A549 (cell line): ENCODE measurements around the gene PI4KA. TPM values are rescaled to one million over a fixed set of nuclear protein-coding genes. Genes with fewer than 3 reads are reported as not detected.

Source experiments
- ATAC-seq, 2 experiments: fragments of 200-7000 bp in 1 of 2; fragments of >200 bp in 1 of 2; cut with Nextera tagmentation in 1 of 2; cut with Tn5 transposase in 1 of 2; 3 replicates each; pipeline versions ENCODE4 v1.8.0 to v1.9.1; 2018 to 2020; ENCODE audit warnings: mild to moderate bottlenecking in 1 of 2, moderate library complexity in 1 of 2
- CTCF ChIA-PET: fragments of 300-600 bp; sonication (Branson Sonifier 250); formaldehyde crosslinking; extraction: SDS; loops from one replicate; lab custom pipeline; 2021; ENCODE audit warnings: antibody characterized with exemption, inconsistent platforms; lab: Yijun Ruan, JAX
- POLR2A ChIA-PET: fragments of 350-600 bp; formaldehyde crosslinking; extraction: SDS; loops from one replicate; lab custom pipeline; 2021; ENCODE audit warnings: antibody characterized with exemption, inconsistent platforms; lab: Yijun Ruan, JAX
- DNase-seq, 2 experiments: peaks; one replicate each; pipeline versions ENCODE4 v3.0.0 to v3.0.0-alpha.2; 2011 to 2016; ENCODE audit warnings: low read depth in 1 of 2, low spot score in 1 of 2
- FAIRE-seq: peaks from 2 replicates; lab custom pipeline; 2011; peaks lifted over from hg19 to GRCh38; lab: Jason Lieb, UNC
- H3K27ac ChIP-seq, 2 experiments: fragments of >200 bp; sonication (Bioruptor Twin); formaldehyde crosslinking; 3 replicates each; pipeline ENCODE4 v1.5.1; 2016 to 2017
- H3K4me1 ChIP-seq: fragments of >200 bp; sonication (Bioruptor Twin); formaldehyde crosslinking; 3 replicates; pipeline ENCODE4 v1.6.1; 2016
- H3K4me2 ChIP-seq: fragments of >200 bp; sonication (Bioruptor Twin); formaldehyde crosslinking; 3 replicates; pipeline ENCODE4 v1.6.1; 2016
- H3K4me3 ChIP-seq: fragments of >200 bp; sonication (Bioruptor Twin); formaldehyde crosslinking; 3 replicates; pipeline ENCODE4 v1.5.1; 2016
- H3K9me3 ChIP-seq: fragments of >200 bp; sonication (Bioruptor Twin); formaldehyde crosslinking; 3 replicates; pipeline ENCODE4 v1.6.1; 2016
- BHLHE40 ChIP-seq: IDR thresholded peaks from 2 replicates; pipeline ENCODE4 v1.6.1; 2012; ENCODE audit warnings: low read depth, low read length, inconsistent platforms
- EP300 ChIP-seq, 2 experiments: fragments of >200 bp; sonication (Bioruptor Twin); formaldehyde crosslinking; IDR thresholded peaks; 2 replicates in 1 of 2; 3 replicates in 1 of 2; pipeline ENCODE4 v1.6.1; 2016 to 2017
- FOSB ChIP-seq: fragments of 250-450 bp; sonication (Bioruptor Pico); IDR thresholded peaks from 2 replicates; pipeline ENCODE4 v1.5.0; 2020; ENCODE audit warnings: mild to moderate bottlenecking, moderate library complexity
- FOXS1 ChIP-seq: fragments of 250-450 bp; sonication (Bioruptor Pico); IDR thresholded peaks from 2 replicates; pipeline ENCODE4 v1.5.0; 2020; ENCODE audit warnings: mild to moderate bottlenecking, moderate library complexity
- KDM1A ChIP-seq: fragments of 200-600 bp; sonication (generic); IDR thresholded peaks from 2 replicates; pipeline ENCODE4 v1.6.1; 2016; ENCODE audit warnings: low read depth, mild to moderate bottlenecking
- MYC ChIP-seq: IDR thresholded peaks from 2 replicates; pipeline ENCODE4 v1.6.1; 2012; ENCODE audit warnings: mild to moderate bottlenecking, inconsistent platforms, low read length, improper control_type of control experiment, borderline replicate concordance
- NR3C1 ChIP-seq: fragments of >200 bp; sonication (Bioruptor Twin); formaldehyde crosslinking; IDR thresholded peaks from 3 replicates; pipeline ENCODE4 v1.6.1; 2017
- RCOR1 ChIP-seq: fragments of 150-350 bp; IDR thresholded peaks from 2 replicates; pipeline ENCODE4 v1.6.1; 2014; ENCODE audit warnings: antibody characterized with exemption, low read length, low read depth
- WGBS: methylation state at CpG from one replicate; pipeline ENCODE4 v1.1.6; 2017; ENCODE audit errors: missing lambda C conversion rate; 5-methylcytosine and 5-hydroxymethylcytosine counted together
- polyA plus RNA-seq, 4 experiments: library from polyadenylated mRNA; depleted of rRNA in 3 of 4; stranded (reverse); fragments of >200 nt; fragmentation: RNase III in 1 of 4; extraction: RNeasy Plus Mini Kit Qiagen cat#74134 plus additional on column Dnase treatment in 1 of 4; gene quantifications; 2 replicates in 3 of 4; 3 replicates in 1 of 4; pipeline ENCODE4 v1.2.3, GENCODE V29; 2011 to 2017
- TF ChIP-seq, protein P1 (sequence below): fragments of >200 bp; sonication (Bioruptor Twin); formaldehyde crosslinking; IDR thresholded peaks from 3 replicates; pipeline ENCODE4 v1.6.1; 2016
- TF ChIP-seq, protein P2 (sequence below): IDR thresholded peaks from 2 replicates; pipeline ENCODE4 v1.6.1; 2012
- TF ChIP-seq, protein P3 (sequence below): fragments of 200-600 bp; sonication (generic); IDR thresholded peaks from 2 replicates; pipeline ENCODE4 v1.6.1; 2016; ENCODE audit warnings: antibody characterized with exemption, mild to moderate bottlenecking, moderate library complexity
- TF ChIP-seq, protein P4 (sequence below): fragments of 150-350 bp; IDR thresholded peaks from 2 replicates; pipeline ENCODE4 v1.6.1; 2014; ENCODE audit warnings: low read depth, mild to moderate bottlenecking, low read length

Gene PI4KA
- polyA plus RNA-seq, 2 of the 4 experiments (the other 2 are of a cell fraction): 14.4 to 21.3 TPM

DNA sequence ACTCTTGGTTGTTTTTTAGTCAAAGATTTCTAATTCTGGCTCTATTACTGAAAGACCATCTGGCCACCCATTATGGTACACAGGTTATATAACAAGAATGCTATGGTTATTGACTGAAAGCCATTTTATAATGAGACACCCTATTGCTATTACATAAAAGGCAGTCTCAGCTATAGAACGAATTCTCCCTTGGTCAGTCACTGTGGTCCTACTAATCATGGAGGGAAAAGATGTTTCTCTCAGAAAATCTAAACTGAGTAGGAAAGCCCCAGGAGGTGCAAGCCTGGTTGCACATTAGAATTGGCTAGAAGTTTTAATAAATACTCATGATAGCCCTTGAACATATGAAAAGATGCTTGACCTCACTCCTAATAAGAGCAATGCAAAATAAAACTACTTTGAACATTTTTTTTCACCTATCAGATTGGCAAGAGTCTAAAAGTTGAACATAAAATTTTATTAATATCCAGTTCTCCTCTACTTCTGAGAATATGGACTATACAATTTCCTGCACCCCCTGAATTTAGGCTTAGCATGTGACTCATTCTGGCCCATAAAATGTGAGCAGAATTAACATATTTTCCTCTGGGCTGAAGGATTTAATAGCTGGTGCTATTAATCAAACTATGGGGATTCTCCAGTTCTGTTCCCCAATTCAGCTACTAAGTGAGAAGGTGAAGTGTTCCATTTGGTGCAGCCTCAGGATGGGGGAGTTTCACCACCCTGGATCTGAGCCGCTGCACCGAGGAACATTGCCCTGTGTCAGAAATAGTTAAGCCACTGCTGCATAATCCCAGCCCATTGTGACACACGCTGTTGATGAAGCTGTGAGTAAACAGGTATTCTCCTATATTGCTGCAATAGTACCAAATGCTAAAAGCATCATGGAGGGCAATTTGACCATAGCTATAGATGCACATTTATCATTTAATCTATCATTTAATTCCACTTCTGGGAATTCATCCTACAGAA, 47.1 kb upstream of the PI4KA start:
- FAIRE-seq (no peak), DNase-seq (no peak), ATAC-seq (no peak)
- TF ChIP-seq EP300 (IDR thresholded peaks at IDR 0.05) (no peak), RCOR1 (no peak), KDM1A (no peak), MYC (no peak)
- TF ChIP-seq, protein P1, sequence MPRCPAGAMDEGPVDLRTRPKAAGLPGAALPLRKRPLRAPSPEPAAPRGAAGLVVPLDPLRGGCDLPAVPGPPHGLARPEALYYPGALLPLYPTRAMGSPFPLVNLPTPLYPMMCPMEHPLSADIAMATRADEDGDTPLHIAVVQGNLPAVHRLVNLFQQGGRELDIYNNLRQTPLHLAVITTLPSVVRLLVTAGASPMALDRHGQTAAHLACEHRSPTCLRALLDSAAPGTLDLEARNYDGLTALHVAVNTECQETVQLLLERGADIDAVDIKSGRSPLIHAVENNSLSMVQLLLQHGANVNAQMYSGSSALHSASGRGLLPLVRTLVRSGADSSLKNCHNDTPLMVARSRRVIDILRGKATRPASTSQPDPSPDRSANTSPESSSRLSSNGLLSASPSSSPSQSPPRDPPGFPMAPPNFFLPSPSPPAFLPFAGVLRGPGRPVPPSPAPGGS: no peak
- Histone ChIP-seq H3K9me3 (no peaks in the 10 kb centered on the region), H3K27ac (peak overlapping the region in 1 of 2 experiments; percentile 66; a peak in 2 of 6 replicates), H3K4me3 (no peak overlapping the region), H3K4me2 (peak overlapping the region; percentile 35; the same call in 1 of the 3 replicates), H3K4me1 (peaks cover 23% of the 10 kb centered on the region)
- WGBS: 52% methylated on average over 3 of the region's 4 CpGs
- ChIA-PET CTCF (interaction anchor here (0.7 to 5.0 kb wide), 6 partner anchors 10 to 56 kb away, joined by 3 to 31 read pairs (median 7); partner anchors contain the start of gene CRKL), POLR2A (no interaction called here)

DNA sequence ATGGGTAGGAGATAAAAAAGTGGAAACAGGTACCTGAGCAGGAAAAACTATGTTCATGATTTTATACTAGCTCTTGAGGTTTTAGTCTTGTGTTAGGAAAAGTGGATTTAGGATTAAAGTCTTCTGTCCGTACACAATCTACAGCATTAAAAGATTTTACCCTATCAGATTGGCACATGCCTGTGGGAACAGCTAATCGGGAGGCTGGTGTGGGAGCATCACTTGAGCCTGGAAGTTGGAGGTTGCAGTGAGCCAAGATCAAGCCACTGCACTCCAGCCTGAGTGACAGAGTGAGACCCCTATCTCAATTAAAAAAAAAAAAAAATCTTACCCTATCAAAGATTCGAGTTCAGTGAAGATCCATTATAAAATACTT, 46.4 kb upstream of the PI4KA start:
- POLR2A ChIA-PET: no interaction called here
- peak overlapping the region; percentile 51 to 66; a peak in 5 of 6 replicates for H3K27ac ChIP-seq
- TF ChIP-seq, protein P2, sequence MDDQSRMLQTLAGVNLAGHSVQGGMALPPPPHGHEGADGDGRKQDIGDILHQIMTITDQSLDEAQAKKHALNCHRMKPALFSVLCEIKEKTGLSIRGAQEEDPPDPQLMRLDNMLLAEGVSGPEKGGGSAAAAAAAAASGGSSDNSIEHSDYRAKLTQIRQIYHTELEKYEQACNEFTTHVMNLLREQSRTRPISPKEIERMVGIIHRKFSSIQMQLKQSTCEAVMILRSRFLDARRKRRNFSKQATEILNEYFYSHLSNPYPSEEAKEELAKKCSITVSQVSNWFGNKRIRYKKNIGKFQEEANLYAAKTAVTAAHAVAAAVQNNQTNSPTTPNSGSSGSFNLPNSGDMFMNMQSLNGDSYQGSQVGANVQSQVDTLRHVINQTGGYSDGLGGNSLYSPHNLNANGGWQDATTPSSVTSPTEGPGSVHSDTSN: no peak
- TF ChIP-seq FOSB (CRISPR knock-in tag) (no peak), FOXS1 (CRISPR knock-in tag) (no peak), NR3C1 (no peak), BHLHE40 (no peak)
- TF ChIP-seq, protein P3, sequence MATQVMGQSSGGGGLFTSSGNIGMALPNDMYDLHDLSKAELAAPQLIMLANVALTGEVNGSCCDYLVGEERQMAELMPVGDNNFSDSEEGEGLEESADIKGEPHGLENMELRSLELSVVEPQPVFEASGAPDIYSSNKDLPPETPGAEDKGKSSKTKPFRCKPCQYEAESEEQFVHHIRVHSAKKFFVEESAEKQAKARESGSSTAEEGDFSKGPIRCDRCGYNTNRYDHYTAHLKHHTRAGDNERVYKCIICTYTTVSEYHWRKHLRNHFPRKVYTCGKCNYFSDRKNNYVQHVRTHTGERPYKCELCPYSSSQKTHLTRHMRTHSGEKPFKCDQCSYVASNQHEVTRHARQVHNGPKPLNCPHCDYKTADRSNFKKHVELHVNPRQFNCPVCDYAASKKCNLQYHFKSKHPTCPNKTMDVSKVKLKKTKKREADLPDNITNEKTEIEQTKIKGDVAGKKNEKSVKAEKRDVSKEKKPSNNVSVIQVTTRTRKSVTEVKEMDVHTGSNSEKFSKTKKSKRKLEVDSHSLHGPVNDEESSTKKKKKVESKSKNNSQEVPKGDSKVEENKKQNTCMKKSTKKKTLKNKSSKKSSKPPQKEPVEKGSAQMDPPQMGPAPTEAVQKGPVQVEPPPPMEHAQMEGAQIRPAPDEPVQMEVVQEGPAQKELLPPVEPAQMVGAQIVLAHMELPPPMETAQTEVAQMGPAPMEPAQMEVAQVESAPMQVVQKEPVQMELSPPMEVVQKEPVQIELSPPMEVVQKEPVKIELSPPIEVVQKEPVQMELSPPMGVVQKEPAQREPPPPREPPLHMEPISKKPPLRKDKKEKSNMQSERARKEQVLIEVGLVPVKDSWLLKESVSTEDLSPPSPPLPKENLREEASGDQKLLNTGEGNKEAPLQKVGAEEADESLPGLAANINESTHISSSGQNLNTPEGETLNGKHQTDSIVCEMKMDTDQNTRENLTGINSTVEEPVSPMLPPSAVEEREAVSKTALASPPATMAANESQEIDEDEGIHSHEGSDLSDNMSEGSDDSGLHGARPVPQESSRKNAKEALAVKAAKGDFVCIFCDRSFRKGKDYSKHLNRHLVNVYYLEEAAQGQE: no peak
- TF ChIP-seq, protein P4, sequence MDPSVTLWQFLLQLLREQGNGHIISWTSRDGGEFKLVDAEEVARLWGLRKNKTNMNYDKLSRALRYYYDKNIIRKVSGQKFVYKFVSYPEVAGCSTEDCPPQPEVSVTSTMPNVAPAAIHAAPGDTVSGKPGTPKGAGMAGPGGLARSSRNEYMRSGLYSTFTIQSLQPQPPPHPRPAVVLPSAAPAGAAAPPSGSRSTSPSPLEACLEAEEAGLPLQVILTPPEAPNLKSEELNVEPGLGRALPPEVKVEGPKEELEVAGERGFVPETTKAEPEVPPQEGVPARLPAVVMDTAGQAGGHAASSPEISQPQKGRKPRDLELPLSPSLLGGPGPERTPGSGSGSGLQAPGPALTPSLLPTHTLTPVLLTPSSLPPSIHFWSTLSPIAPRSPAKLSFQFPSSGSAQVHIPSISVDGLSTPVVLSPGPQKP: no peak
- H3K4me2 ChIP-seq: peak overlapping the region; percentile 35
- CTCF ChIA-PET: interaction anchor here (1.8 to 5.0 kb wide), 3 partner anchors 11 to 20 kb away, joined by 5 to 31 read pairs (median 27); partner anchors contain the start of gene CRKL
- 48% methylated on average over 3 of the region's 3 CpGs for WGBS
- DNase-seq: no peak
- peaks cover 23% of the 10 kb centered on the region for H3K4me1 ChIP-seq
- no peaks in the 10 kb centered on the region for H3K9me3 ChIP-seq
- FAIRE-seq: no peak
- H3K4me3 ChIP-seq: no peak overlapping the region
- peak in 1 of 2 experiments; percentile 49; a peak in 1 of 6 replicates for ATAC-seq
